ENCODE data around the gene OR2T34.
"Not testable (repeated sequence)": the region's sequence is repeated elsewhere in the genome, so short reads cannot be mapped to it uniquely, and the experiment has no call there.

Gene OR2T34

GRCh38 chr1:248562672-248563071, 11.9 kb downstream of the OR2T34 start, which contains the start of gene OR2T29:
Gene OR2T29 (minus strand): TSS chr1:248562772. CDS start chr1:248559491, 3,281 bp downstream.
- not testable (repeated sequence) for H3K4me3 ChIP-seq (ENCODE audit: low read depth, low read length)

DNA sequence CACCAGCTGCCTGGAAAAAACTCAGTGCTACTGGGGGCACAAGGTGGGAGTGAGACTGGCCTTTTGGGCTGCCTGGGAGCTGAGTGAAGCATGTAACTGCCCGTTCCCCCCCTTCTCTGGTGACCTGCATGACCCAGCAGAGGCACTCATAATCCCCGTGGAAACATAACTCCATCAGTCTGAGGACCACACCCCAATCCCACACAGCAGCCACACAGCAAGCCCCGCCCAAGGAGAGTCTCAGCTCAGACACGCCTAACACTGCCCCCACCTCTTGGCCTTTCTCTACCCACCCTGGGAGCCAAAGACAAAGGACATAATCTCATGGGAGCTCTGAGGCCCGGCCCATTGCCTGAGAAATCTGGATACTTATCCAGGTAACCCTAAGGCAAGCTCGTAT, 23.5 kb downstream of the OR2T34 start:
- H3K4me3 ChIP-seq (ENCODE audit: low read depth, low read length): not testable (repeated sequence)

GRCh38 chr1:248547383-248547782, 27.2 kb downstream of the OR2T34 start:
- H3K4me3 ChIP-seq (ENCODE audit: low read depth, low read length): not testable (repeated sequence)

DNA sequence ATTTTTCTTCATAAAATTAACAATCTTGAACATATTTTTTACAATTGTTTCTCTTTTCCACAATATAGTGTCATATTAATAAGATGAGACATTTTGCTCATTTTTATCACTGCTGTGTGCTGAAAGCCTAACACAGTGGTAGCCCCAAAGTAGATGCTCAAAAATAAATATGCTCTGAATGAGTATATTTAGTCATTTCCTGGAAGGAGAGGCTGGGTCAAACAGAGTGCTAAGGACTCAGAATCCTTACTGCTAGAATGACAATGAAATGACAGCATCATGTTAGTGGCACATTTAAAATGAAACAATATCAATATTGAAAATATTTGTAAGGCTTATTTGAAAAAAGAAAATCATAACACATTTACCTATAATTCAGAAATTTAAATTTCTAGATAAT, 37.1 kb downstream of the OR2T34 start:
- not testable (repeated sequence) for H3K4me3 ChIP-seq (ENCODE audit: low read depth, low read length)
